Thoracic aorta endothelial cell (primary cell): Measurements from ENCODE around the gene SERPINE1. TPM values are rescaled to one million over a fixed set of nuclear protein-coding genes. Genes with fewer than 3 reads are reported as not detected.

Experiments used
- small RNA-seq: library from RNA; depleted of rRNA; stranded (forward); fragments of <200 nt; gene quantifications from one replicate; pipeline ENCODE3, GENCODE V24; 2012
- total RNA-seq: library from RNA; depleted of rRNA; stranded (reverse); fragments of >200 nt; gene quantifications from 2 replicates; pipeline ENCODE4 v1.2.3, GENCODE V29; 2012

The SERPINE1 gene
- total RNA-seq = 1,853 and 2,613 TPM in 2 replicates

GRCh38 chr7:101126651-101127459 is at the start of gene SERPINE1:
Gene SERPINE1, plus strand, starts transcription at chr7:101127104. Its CDS starts 1,290 bp downstream, at chr7:101128394.

DNA sequence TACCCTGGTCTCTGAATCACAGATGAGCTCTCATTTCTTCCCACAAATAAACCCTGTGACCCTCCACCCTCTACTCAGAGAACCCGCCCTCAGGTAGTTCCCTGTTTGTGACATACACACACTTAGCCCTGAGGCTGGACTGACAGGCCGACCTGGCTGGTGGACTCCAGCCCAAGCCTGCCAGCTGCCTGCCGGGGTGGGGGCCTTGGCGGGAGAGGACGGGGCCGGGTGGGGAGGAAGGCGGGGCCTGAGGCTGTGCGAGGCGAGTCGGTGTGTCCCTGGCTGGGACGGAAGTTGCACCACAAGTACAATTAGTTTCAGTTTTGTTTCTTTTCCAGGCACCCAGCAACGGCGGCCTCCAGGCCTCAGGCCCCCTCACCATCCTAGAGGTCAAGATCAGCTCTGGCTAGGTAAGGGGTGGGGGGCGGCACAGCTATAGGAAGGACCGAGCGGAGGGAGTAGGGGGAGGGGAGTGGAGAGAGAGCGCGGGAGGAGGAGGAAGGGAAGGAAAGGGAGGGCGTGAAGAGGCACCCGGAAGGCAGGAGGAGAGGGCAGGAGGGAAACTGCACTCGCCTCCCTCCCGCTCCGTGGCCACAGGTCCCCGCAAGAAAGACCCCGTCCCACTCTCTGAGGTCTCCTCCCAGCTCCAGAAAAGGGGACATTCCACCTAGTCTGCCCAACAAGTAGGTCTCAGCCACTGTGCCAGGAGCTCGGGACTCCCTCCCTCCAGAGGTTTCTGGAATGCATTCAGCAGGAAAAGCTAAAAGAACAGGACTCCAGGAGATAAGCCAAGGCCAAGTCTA is 41.5 kb upstream of the SERPINE1 start, which contains the start of gene TRIM56:
TRIM56 (plus strand) TSS at position 320 of the 803 bp plus-strand sequence. CDS start 1,832 bp downstream, outside the sequence.

DNA sequence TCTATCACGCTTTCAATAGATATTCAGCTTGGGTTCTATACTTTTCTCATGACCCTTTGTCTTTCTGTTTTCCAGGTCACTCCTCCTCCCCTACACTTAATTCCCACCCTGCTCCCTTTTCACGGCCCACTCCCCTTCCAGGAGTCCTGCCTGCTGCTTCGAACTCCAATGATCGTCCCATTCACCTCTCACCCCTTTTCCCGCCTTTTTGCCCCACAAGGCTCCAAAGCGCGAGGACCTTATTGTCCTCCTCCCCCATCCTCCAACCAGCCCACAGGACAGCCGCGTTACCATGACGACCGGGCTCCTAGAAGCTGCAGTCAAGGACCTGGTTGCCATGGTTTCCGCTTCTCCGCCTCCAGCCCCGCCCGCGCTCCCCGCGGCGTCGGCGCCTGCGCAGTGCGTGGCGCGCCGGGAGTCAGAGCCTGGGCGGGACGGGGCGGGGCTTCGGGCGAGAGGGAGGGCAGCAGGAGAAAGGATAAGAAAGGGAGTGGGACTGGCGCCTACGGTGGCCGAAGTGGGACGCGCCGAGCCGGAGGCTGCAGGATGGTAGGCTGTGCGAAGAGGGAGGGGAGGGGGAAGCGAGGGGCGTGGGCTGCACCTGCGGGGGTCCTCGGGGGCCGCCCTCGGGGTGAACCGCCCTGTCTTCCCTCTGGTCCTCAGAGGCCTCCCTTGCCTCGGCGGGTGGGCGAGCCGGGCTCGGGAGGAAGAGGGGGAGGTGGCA is 27.2 kb downstream of the SERPINE1 start, which contains the start of gene AP1S1:
AP1S1 (plus strand) TSS at position 508 of the 724 bp plus-strand sequence; CDS start at position 547, 39 bp downstream.

GRCh38 chr7:101165075-101165957 is 38.4 kb downstream of the SERPINE1 start, which contains the start of gene VGF:
Gene VGF, minus strand, starts transcription at chr7:101165569. Its CDS starts 726 bp downstream, at chr7:101164843.

DNA sequence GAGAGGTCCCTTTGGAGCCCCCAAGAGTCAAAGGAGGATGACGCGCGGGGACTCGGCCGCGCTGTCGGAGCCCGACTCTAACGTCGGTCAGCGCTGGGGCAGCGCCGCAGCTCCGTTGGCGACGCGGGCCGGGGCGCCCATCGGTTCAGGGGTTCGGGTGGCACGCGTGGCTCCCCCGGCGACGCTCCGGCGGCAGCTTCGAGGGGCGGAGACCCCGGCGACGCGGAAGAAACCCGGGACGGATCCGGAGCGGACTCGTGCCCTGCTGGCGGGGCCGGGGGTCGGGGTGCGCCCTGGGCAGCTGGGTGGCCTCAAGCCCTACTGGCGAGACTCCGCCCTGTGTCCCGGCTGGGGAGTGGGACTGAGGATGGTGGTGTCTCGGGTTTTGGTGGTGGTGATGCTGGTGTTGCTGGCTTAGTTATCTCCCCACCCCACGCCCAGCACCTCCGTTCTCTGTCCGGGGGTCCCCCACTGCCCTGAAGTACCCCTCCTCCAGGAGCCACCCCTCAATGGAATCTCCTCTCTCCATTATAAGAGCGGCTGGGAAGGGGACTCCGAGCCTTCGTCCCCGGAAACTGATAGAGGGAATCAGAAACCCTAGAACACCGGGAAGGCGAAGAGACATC is 53.3 kb downstream of the SERPINE1 start, which contains the start of gene NAT16:
NAT16 (minus strand) TSS at position 164 of the 626 bp plus-strand sequence. CDS start 5,486 bp downstream, outside the sequence.

Small RNA genes lying within 50 kb of the gene (small RNA-seq; reads per million reads assigned to genes)
- not detected for gene MIR4653

Other genes with a start within 250 kb of the SERPINE1 start
- 1.3 and 3.1 TPM in 2 replicates for gene UFSP1, start 237.4 kb upstream of the SERPINE1 start, total RNA-seq
- 0.13 and 0.22 TPM in 2 replicates for gene ACHE, start 231.2 kb upstream of the SERPINE1 start, total RNA-seq
- not detected in 2 replicates for gene MUC3A, start 177.6 kb upstream of the SERPINE1 start, total RNA-seq
- not detected in 2 replicates for gene MUC12, start 157.5 kb upstream of the SERPINE1 start, total RNA-seq
- not detected in 2 replicates for gene MUC17, start 107.0 kb upstream of the SERPINE1 start, total RNA-seq
- 14.1 and 16.9 TPM in 2 replicates for gene TRIM56, start 41.6 kb upstream of the SERPINE1 start, total RNA-seq
- gene AP1S1, start 27.4 kb downstream of the SERPINE1 start, total RNA-seq = 96.4 and 116 TPM in 2 replicates
- 0.07 TPM in 1 of 2 replicates, not detected in the other for gene VGF, start 38.5 kb downstream of the SERPINE1 start, total RNA-seq
- not detected in 2 replicates for gene NAT16, start 53.2 kb downstream of the SERPINE1 start, total RNA-seq
- gene MOGAT3, start 73.9 kb downstream of the SERPINE1 start, total RNA-seq = not detected in 2 replicates
- gene PLOD3, start 90.5 kb downstream of the SERPINE1 start, total RNA-seq = 69.5 and 74.9 TPM in 2 replicates
- 84.6 and 103 TPM in 2 replicates for gene ZNHIT1, start 91.1 kb downstream of the SERPINE1 start, total RNA-seq
- 3.3 and 4.6 TPM in 2 replicates for gene CLDN15, start 110.7 kb downstream of the SERPINE1 start, total RNA-seq
- gene FIS1, start 118.0 kb downstream of the SERPINE1 start, total RNA-seq = 123 and 183 TPM in 2 replicates
- 21.2 and 21.5 TPM in 2 replicates for gene IFT22, start 194.7 kb downstream of the SERPINE1 start, total RNA-seq
- not detected in 2 replicates for gene COL26A1, start 235.8 kb downstream of the SERPINE1 start, total RNA-seq